ENCODE results near the gene RNF144B.
A peak's percentile ranks its signal among the peaks of the same experiment; 100 is the strongest.

Gene RNF144B

GRCh38 chr6:18500921-18501662 lies 113.9 kb downstream of the RNF144B start:
- no peak overlapping the region for H2AFZ ChIP-seq (ENCODE audit: low read depth)
- no peaks in the 10 kb centered on the region for H3K4me1 ChIP-seq (ENCODE audit: low read depth, poor library complexity, severe bottlenecking)
- H3K9ac ChIP-seq = no peak overlapping the region
- no peak overlapping the region for H3K27ac ChIP-seq
- no peaks in the 10 kb centered on the region for H3K27me3 ChIP-seq (ENCODE audit: insufficient read depth, low read depth)
- H3K79me2 ChIP-seq (ENCODE audit: insufficient read depth, low read depth) = no peaks in the 10 kb centered on the region
- no peaks in the 10 kb centered on the region for H3K36me3 ChIP-seq (ENCODE audit: insufficient read depth)
- H4K20me1 ChIP-seq (ENCODE audit: insufficient read depth) = no peaks in the 10 kb centered on the region
- H3K4me3 ChIP-seq (IDR thresholded peaks at IDR 0.05; ENCODE audit: insufficient read depth, low read depth, low read length) = no peak overlapping the region
- TF ChIP-seq, protein P1, sequence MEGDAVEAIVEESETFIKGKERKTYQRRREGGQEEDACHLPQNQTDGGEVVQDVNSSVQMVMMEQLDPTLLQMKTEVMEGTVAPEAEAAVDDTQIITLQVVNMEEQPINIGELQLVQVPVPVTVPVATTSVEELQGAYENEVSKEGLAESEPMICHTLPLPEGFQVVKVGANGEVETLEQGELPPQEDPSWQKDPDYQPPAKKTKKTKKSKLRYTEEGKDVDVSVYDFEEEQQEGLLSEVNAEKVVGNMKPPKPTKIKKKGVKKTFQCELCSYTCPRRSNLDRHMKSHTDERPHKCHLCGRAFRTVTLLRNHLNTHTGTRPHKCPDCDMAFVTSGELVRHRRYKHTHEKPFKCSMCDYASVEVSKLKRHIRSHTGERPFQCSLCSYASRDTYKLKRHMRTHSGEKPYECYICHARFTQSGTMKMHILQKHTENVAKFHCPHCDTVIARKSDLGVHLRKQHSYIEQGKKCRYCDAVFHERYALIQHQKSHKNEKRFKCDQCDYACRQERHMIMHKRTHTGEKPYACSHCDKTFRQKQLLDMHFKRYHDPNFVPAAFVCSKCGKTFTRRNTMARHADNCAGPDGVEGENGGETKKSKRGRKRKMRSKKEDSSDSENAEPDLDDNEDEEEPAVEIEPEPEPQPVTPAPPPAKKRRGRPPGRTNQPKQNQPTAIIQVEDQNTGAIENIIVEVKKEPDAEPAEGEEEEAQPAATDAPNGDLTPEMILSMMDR (conservative IDR thresholded peaks at IDR 0.05; ENCODE audit: low read depth, low read length) = no peak
- H3K4me2 ChIP-seq = no peak overlapping the region

DNA sequence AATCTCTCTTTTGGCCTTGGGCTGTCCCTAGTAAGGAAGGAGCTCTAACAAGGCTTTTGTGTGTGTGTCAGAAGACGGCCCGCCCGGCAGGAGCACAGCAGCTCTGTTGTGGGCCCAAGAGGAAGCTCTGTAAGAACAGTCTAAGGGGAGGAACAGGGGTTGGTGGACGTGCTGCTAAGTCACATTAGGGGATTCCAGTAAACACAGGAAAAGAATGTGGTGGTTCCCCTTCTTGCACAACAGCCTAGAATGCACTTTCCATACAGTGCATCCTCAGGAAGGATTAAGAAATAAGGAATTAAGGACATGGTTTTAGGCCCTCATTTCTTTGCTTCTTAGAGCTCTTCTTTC lies 114.5 kb downstream of the RNF144B start:
- Histone ChIP-seq H4K20me1 (ENCODE audit: insufficient read depth) (no peaks in the 10 kb centered on the region), H3K4me1 (ENCODE audit: low read depth, poor library complexity, severe bottlenecking) (no peaks in the 10 kb centered on the region), H3K27ac (no peak overlapping the region), H3K27me3 (ENCODE audit: insufficient read depth, low read depth) (no peaks in the 10 kb centered on the region), H3K4me2 (no peak overlapping the region), H3K36me3 (ENCODE audit: insufficient read depth) (no peaks in the 10 kb centered on the region), H3K9ac (no peak overlapping the region), H3K79me2 (ENCODE audit: insufficient read depth, low read depth) (no peaks in the 10 kb centered on the region), H2AFZ (ENCODE audit: low read depth) (no peak overlapping the region), H3K4me3 (IDR thresholded peaks at IDR 0.05; ENCODE audit: insufficient read depth, low read depth, low read length) (no peak overlapping the region)
- TF ChIP-seq, protein P1 (conservative IDR thresholded peaks at IDR 0.05; ENCODE audit: low read depth, low read length) = no peak

DNA sequence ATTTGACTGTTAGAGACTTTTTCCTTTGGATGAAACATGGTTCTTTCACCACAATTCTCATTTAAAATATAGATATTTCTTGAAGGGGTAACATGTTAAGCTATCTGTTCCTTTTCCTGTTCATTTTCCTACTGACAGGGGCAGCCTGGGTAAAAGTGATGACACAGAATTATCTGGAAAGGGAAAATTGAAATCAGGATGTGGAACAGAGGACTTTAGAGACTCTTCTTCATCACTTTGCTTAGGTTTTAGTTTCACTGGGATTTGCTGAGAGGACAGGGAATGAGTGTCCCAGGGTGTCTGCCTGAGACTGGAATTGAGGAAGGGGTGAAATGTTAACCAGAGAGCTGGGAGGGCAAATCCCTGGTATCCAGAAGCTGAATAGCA lies 116.0 kb downstream of the RNF144B start:
- H3K4me2 ChIP-seq = no peak overlapping the region
- no peaks in the 10 kb centered on the region for H3K36me3 ChIP-seq (ENCODE audit: insufficient read depth)
- no peak overlapping the region for H3K27ac ChIP-seq
- H3K79me2 ChIP-seq (ENCODE audit: insufficient read depth, low read depth) = no peaks in the 10 kb centered on the region
- TF ChIP-seq, protein P1 (conservative IDR thresholded peaks at IDR 0.05; ENCODE audit: low read depth, low read length) = no peak
- no peaks in the 10 kb centered on the region for H3K27me3 ChIP-seq (ENCODE audit: insufficient read depth, low read depth)
- no peaks in the 10 kb centered on the region for H3K4me1 ChIP-seq (ENCODE audit: low read depth, poor library complexity, severe bottlenecking)
- H2AFZ ChIP-seq (ENCODE audit: low read depth) = no peak overlapping the region
- no peak overlapping the region for H3K4me3 ChIP-seq (IDR thresholded peaks at IDR 0.05; ENCODE audit: insufficient read depth, low read depth, low read length)
- no peaks in the 10 kb centered on the region for H4K20me1 ChIP-seq (ENCODE audit: insufficient read depth)
- H3K9ac ChIP-seq = no peak overlapping the region

GRCh38 chr6:18503593-18504231 lies 116.6 kb downstream of the RNF144B start:
- TF ChIP-seq, protein P1 (conservative IDR thresholded peaks at IDR 0.05; ENCODE audit: low read depth, low read length) = peak; percentile 89
- Histone ChIP-seq H3K27ac (no peak overlapping the region), H3K27me3 (ENCODE audit: insufficient read depth, low read depth) (no peaks in the 10 kb centered on the region), H3K4me1 (ENCODE audit: low read depth, poor library complexity, severe bottlenecking) (no peaks in the 10 kb centered on the region), H4K20me1 (ENCODE audit: insufficient read depth) (no peaks in the 10 kb centered on the region), H3K9ac (no peak overlapping the region), H3K36me3 (ENCODE audit: insufficient read depth) (no peaks in the 10 kb centered on the region), H2AFZ (ENCODE audit: low read depth) (peak overlapping the region; percentile 28; the same call in 1 of the 2 replicates), H3K4me3 (IDR thresholded peaks at IDR 0.05; ENCODE audit: insufficient read depth, low read depth, low read length) (no peak overlapping the region), H3K4me2 (no peak overlapping the region), H3K79me2 (ENCODE audit: insufficient read depth, low read depth) (no peaks in the 10 kb centered on the region)
